HG03175 (cell line): ENCODE results near the gene CIZ1.

Experiments
- ATAC-seq: cut with Tn5 transposase; IDR thresholded peaks from one replicate; pipeline ENCODE4 v1.9.1; 2021; ENCODE audit warnings: mild to moderate bottlenecking, moderate library complexity; ENCODE audit not compliant: unreplicated experiment

The CIZ1 gene

GRCh38 chr9:128213746-128214497 is 22.6 kb upstream of the CIZ1 start:
- no peak for ATAC-seq

DNA sequence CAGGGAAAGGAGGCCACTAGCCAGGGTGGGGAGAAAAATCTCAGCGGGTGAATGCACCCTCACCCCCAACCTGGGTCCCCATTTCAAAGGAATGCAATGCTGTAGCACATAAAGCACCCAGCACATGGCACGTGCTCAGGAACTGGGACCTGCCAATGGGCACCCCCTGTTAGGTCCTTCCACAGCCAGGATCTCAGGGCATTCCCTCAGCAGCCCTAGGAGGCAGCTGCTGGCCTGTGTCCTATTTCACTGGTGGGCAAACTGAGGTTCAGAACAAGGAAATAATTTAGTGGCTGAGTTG is 20.6 kb upstream of the CIZ1 start:
- no peak for ATAC-seq

DNA sequence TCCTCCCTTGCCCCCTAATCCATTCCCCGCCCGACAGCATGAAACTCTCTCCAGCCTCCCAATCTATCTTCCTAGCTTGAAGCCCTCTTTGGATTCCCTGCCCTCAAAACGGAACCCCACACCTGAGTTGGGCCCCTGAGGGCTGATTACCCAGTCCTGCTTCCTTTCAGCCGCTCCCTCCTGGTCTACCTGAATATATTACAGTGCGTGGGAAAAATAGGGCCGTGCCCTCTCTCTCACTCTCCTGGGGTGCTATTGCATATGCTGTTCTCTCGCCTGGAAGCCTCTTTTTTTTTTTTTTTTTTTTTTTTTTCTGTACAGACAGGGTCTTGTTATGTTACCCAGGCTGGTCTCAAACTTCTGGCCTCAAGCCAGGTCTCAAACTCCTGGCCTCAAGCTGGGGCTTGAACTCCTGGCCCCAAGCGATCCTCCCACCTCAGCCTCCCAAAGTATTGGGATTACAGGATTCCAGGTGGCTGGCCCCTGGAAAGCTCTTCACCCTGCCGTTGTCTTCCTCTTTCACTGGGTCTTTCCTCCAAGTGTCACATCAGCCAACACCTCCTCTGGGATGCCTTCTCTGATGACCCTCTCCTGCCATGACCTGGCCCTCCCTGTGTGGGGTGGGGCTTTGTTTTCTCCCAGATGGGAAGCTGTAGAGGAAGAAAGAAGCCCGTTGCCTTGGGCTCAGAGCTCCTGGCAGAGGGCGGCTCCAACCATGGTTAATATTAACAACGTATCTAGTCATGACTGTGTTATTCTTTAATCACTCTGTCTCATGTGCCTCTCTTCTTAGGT is 20.0 kb upstream of the CIZ1 start:
- no peak for ATAC-seq

DNA sequence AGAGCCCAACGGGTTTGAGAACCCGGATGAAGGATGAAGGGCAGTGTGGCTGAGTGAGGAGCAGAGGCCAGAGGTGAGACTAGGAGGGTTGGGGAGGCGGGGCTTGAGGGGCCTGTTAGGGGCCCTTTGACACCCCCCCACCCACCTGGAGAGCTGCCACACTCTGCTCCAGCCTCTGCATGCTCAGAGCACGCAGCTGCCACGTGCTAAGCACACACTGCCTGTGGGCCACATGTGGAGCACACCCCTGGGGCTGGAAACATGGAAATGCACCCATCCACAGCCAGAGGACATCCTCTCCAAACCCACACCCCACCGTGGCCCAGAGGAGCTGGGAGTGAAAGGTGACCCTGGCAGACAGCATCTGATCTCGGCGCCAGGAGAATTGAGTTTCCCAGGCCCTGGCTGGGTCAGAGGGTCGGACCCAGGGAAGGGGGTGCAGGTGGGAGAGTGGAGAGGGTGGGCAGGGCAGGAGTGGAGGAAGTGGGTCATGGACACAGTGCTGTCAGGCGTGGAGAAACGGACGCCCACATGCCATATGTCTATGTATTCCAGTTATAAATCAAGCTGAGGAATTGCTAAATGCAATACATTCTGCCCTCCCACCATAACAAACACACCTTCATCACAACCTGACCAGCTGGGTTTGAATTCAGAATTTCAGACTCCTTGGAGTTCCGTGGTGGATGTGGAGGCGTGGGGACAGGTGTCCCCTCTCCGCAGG is 17.7 kb upstream of the CIZ1 start:
- ATAC-seq: no peak

GRCh38 chr9:128208386-128208785 is 17.0 kb upstream of the CIZ1 start:
- ATAC-seq: no peak

DNA sequence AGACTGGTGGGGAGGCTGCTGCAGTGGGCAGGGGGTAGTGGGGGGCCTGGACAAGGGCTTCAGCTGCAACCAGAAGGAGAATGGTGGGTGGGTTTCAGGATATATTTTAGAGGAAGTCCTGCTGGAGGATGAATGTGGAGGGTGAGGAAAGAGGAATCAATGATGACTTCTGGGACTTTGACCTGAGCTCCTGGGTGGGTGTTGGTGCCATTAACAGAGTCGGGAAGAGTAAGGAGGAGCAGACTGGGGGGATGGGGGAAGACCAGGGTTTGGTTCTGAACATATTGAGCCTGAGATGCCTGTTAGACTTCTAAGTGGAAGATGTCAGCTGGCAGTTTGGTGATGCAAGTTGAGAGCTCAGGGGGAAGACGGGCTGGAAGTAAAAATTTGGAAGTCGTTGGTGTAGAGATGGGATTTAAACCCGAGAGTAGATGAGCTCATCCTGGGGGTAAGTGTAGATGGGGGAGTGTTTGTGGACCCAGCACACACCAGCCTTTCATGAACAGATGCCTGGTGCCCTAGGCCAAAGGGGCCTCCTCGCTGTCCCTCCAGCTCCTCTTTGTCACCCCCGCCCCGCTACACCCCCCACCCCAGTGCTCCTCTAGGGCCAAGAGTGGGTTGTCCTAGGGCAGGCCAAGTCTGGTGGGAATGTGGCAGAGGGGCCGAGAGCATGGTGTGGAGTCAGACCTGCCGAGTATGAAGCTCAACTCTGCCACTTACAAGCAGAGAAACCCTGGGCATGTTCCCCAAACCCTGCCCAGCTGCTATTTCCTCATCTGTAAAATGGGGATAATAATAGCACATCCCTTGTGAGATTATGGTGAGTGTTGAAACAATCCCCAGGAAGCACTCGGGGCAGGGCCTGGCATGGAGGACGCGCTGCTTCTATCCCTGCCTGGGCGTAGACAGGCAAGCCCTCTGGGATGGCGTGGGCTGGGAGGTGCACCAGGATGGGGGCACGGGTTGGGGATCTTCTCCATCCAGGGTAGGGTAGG is 15.8 kb upstream of the CIZ1 start:
- ATAC-seq: no peak

DNA sequence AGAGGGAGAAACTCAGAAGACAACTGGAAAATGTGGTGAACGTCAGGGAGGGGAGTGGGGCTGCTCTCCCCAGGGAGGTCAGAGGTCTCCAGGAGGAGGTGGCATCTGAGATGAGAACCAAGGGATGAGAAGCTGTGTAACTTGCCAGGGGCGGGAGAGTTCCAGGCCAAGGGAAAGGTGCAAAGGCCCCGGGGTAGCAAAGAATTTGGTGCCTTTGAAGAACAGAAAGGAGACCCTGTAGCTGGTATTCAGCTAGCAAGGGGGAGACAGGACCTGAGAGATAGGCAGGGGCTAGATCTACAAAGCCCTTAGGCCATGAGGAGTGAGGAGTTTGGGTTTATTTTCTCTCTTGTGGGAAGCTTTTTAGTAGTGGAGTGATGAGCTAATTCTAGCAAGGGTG is 15.1 kb upstream of the CIZ1 start:
- no peak for ATAC-seq

DNA sequence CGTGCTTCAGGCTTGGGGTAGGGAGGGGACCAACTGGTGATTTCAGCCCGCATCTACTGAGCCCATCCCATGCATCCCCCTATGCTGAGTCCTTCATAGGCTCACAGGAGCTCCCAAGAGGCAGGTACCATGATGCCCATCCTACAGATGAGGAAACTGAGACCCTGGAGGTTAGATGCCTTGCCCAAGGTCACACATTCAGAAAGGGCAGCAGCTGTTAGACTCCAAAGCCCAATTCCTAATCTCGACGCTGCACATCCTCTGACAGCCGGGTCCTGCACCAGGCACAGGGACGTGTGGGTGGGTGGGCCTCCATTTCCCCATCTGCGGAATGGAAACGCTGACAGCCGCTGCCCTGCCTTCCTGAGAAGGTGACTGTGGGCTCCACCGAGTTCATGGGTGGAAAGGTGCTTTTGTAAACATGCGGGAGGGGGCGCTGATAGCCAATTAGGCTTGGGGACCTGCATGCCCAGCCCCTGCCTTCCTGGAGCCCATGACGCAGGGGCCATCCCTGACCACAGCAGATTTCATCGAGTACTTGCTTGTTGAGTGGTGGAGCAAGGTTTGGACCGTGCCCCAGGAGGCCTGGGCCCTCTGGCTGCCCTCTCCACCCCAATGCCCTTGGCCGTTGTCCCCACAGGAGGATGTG is 14.0 kb upstream of the CIZ1 start:
- ATAC-seq: no peak

GRCh38 chr9:128204858-128205257 is 13.5 kb upstream of the CIZ1 start:
- no peak for ATAC-seq

DNA sequence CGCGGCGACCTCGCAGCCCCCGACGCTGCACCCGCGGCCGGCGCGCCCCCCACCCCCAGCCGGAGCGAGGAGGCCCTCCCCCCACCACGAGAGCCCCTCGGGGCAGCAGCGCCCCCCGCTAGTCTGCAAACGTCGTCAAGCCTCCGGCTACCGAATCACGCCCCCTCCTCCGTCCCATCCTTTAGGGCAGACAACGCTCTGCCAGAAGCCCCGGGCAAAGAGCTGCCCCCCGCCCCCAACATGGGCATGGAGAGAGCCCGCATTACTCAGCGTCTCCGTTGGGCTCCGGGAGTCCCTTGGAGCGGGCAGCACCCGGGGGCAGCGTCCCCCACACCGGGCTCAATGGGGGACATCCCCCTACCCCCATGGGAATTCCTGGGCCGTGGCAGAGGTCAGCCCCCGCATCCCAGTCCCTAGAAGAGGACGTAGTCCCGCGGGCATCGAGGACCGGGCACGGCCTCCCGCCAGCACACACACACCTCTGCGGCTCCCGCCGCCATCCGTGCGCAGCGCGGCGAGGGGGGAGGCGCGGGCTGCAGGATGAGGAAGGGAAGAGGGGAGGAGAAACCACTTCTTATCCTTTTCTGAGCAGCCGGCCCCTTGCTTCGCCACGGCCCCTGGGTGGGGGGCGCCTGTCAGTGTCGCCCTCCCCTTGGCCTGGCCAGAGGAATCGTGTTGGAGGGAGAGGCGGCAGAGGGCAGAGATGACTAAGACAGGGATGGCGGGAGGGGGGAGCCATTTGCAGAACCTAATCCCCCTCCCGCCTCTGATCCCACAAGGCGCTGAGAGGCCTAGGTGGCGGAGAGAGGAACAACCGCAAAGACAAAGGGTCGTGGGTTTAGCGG is 12.6 kb upstream of the CIZ1 start:
- no peak for ATAC-seq

DNA sequence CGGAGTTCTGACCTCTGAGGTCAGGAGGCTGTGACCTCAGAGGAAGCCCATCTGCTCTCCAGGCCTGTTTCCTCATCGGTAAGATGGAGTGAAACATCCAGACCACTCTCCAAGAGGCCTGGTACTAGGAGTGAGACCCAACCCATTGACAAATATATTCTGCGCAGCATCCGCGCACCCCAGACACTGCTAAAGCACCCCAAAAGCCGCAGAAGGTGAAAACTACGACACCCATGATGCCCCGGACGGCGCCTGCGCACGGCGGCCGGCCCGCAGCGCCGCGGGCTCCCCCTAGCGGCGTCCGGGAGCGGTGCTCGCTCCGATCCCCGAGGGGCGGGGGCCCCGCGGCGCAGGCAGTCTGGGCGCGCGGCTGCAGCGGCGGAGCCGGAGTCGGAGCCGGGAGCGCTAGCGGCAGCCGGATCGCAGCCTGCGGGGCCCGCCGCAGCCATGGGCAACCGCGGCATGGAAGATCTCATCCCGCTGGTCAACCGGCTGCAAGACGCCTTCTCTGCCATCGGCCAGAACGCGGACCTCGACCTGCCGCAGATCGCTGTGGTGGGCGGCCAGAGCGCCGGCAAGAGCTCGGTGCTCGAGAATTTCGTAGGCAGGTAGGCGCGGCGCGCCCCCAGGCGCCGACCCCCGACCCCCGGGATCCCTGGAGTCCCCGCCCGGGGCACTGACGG is 11.8 kb upstream of the CIZ1 start, which contains the start of gene DNM1:
TSS of gene DNM1 (plus strand) at position 356 of the 683 bp plus-strand sequence. CDS start at position 448, 92 bp downstream.
- peak; percentile 83 for ATAC-seq

GRCh38 chr9:128202648-128203023 is 11.3 kb upstream of the CIZ1 start:
- ATAC-seq: no peak

- ATAC-seq: no peak
Observed at GRCh38 chr9:128201441-128202369, 10.3 kb upstream of the CIZ1 start.

DNA sequence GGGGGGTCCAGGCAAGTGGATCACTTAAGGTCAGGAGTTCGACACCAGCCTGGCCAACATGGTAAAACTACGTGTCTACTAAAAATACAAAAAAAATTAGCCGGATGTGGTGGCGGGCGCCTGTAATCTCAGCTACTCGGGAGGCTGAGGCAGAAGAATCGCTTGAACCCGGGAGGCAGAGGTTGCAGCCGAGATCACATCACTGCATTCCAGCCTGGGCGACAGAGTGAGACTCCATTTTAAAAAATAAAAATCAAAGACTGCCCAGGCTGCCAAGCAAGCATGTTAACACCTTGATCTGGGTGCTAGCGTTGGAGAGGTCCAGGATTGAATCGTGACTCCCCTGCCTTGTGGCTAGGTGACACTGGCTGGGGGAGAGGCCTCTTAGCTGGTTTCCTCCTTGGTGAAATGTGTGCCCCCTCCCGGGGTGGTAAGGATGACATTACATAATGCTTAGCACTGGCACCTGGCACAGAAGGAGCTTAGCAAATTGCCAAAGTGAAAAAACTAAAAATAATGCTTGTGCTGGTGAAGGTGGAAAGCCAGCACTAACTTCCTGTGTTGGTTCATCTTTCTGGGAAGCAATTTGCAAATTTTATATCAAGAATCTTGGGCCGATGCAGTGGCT is 2.2 kb upstream of the CIZ1 start:
- no peak for ATAC-seq

DNA sequence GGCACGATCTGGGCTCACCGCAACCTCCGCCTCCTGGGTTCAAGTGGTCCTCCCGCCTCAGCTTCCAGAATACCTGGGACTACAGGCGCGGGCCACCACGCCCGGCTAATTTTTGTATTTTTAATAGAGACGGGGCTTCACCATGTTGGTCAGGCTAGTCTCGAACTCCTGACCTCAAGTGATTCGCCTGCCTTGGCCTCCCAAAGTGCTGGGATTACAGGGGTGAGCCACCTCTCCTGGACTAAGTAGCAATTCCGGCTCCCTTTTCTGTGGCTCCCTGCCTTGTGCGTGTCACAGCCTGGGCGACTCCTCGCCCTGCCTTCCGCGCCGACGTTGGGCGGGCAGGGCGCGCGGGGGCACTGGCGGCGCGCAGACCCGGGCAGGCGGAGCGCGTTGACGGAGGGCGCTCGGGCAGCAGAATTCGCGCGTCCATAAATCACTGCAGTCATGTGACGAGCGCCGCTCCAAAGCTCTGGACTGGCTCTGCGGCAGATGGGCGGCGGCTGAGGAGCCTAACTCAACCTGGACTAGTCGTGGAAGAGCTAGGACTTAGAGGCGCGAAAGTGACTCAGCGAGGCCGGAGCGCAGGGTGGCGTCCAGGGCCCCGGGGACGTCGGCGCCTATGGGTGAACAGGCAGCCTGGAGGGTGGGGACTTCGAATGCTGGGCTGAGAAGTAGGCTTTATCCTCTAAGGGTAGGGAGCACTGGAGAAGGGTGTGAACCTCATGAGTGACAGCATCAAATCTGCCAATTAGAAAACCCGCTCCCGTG is 1.4 kb upstream of the CIZ1 start:
- ATAC-seq: no peak
